HEK293 (cell line): ENCODE data around the gene MGAT5B.

ENCODE experiments used
- CTCF ChIA-PET: fragments of 350-600 bp; formaldehyde crosslinking; extraction: SDS; loops from one replicate; lab custom pipeline; 2021; ENCODE audit warnings: antibody characterized with exemption; lab: Yijun Ruan, JAX
- POLR2A ChIA-PET: fragments of 300-600 bp; formaldehyde crosslinking; extraction: SDS; loops from one replicate; lab custom pipeline; 2020; ENCODE audit warnings: antibody characterized with exemption, inconsistent platforms; lab: Yijun Ruan, JAX
- H3K27ac ChIP-seq: fragments of 200-500 bp; sonication (Bioruptor generic); 2 replicates; pipeline ENCODE4 v1.5.1; 2014; ENCODE audit warnings: low read depth, low read length, control low read depth, inconsistent platforms; ENCODE audit errors: extremely low read depth
- H3K36me3 ChIP-seq, 2 experiments: fragments of 200-500 bp in 1 of 2; sonication (Bioruptor generic) in 1 of 2; 1 replicate in 1 of 2; 2 replicates in 1 of 2; pipeline ENCODE4 v1.5.1; 2014 to 2017; ENCODE audit warnings: inconsistent platforms in 2 of 2, low read length in 2 of 2; ENCODE audit not compliant: control insufficient read depth in 2 of 2, insufficient read depth in 1 of 2
- H3K4me1 ChIP-seq: fragments of 200-500 bp; sonication (Bioruptor generic); 2 replicates; pipeline ENCODE4 v1.5.1; 2014; ENCODE audit warnings: mild to moderate bottlenecking, low read length, inconsistent platforms; ENCODE audit not compliant: control insufficient read depth, insufficient read depth
- H3K4me3 ChIP-seq: 2 replicates; pipeline ENCODE4 v1.5.1; 2011; ENCODE audit warnings: low read depth, mild to moderate bottlenecking, control low read depth, low read length, moderate library complexity
- H3K9me3 ChIP-seq: fragments of 200-500 bp; sonication (Bioruptor generic); 2 replicates; pipeline ENCODE4 v1.5.1; 2014; ENCODE audit warnings: low read depth, low read length, inconsistent platforms; ENCODE audit not compliant: control insufficient read depth, insufficient read depth
- GLI2 ChIP-seq: fragments of 450-650 bp; formaldehyde crosslinking; IDR thresholded peaks from 2 replicates; pipeline ENCODE4; 2017; ENCODE audit warnings: missing biosample characterization, missing genetic modification characterization, low read depth, borderline replicate concordance
- KLF8 ChIP-seq: fragments of 450-650 bp; formaldehyde crosslinking; IDR thresholded peaks from 2 replicates; pipeline ENCODE4 v1.5.1; 2016; ENCODE audit warnings: missing biosample characterization, missing genetic modification characterization
- PRDM1 ChIP-seq: fragments of 450-650 bp; formaldehyde crosslinking; IDR thresholded peaks from 2 replicates; pipeline ENCODE4; 2016; ENCODE audit warnings: missing biosample characterization, missing genetic modification characterization
- RBAK ChIP-seq: fragments of 450-650 bp; formaldehyde crosslinking; IDR thresholded peaks from 2 replicates; pipeline ENCODE4 v1.5.1; 2016; ENCODE audit warnings: missing biosample characterization, missing genetic modification characterization
- SETDB1 ChIP-seq: IDR thresholded peaks from one replicate; pipeline ENCODE4 v1.6.1; 2017; ENCODE audit warnings: mild to moderate bottlenecking, low read length, moderate library complexity, mixed read lengths; ENCODE audit not compliant: insufficient read length
- SP2 ChIP-seq: fragments of 450-650 bp; formaldehyde crosslinking; IDR thresholded peaks from 2 replicates; pipeline ENCODE4 v1.5.1; 2016; ENCODE audit warnings: missing biosample characterization, missing genetic modification characterization
- TSHZ1 ChIP-seq: fragments of 450-650 bp; formaldehyde crosslinking; IDR thresholded peaks from 2 replicates; pipeline ENCODE4 v1.5.1; 2016; ENCODE audit warnings: missing biosample characterization, missing genetic modification characterization, borderline replicate concordance
- ZFP69B ChIP-seq: fragments of 450-650 bp; formaldehyde crosslinking; IDR thresholded peaks from 2 replicates; pipeline ENCODE4 v1.5.1; 2016; ENCODE audit warnings: missing biosample characterization, missing genetic modification characterization
- ZNF10 ChIP-seq: fragments of 450-650 bp; formaldehyde crosslinking; IDR thresholded peaks from 2 replicates; pipeline ENCODE4 v1.5.1; 2017; ENCODE audit warnings: missing biosample characterization, missing genetic modification characterization
- ZNF157 ChIP-seq: fragments of 450-650 bp; formaldehyde crosslinking; IDR thresholded peaks from 2 replicates; pipeline ENCODE4 v1.5.1; 2016; ENCODE audit warnings: missing biosample characterization, missing genetic modification characterization
- ZNF223 ChIP-seq: fragments of 450-650 bp; formaldehyde crosslinking; IDR thresholded peaks from 2 replicates; pipeline ENCODE4 v1.5.1; 2016; ENCODE audit warnings: missing biosample characterization, missing genetic modification characterization
- ZNF366 ChIP-seq: fragments of 450-650 bp; formaldehyde crosslinking; conservative IDR thresholded peaks from 2 replicates; pipeline ENCODE4 v1.5.1; 2016; ENCODE audit warnings: missing biosample characterization, missing genetic modification characterization
- ZNF37A ChIP-seq: fragments of 450-650 bp; IDR thresholded peaks from 2 replicates; pipeline ENCODE4 v1.5.1; 2018; ENCODE audit warnings: missing biosample characterization, missing genetic modification characterization
- ZNF391 ChIP-seq: fragments of 450-650 bp; formaldehyde crosslinking; IDR thresholded peaks from 2 replicates; pipeline ENCODE4 v1.5.1; 2016; ENCODE audit warnings: low read depth, missing biosample characterization, missing genetic modification characterization, borderline replicate concordance
- ZNF394 ChIP-seq: fragments of 450-650 bp; formaldehyde crosslinking; IDR thresholded peaks from 2 replicates; pipeline ENCODE4 v1.5.1; 2016; ENCODE audit warnings: missing biosample characterization, missing genetic modification characterization, mild to moderate bottlenecking, moderate library complexity, borderline replicate concordance
- ZNF416 ChIP-seq: fragments of 450-650 bp; formaldehyde crosslinking; IDR thresholded peaks from 2 replicates; pipeline ENCODE4 v1.5.1; 2016; ENCODE audit warnings: missing biosample characterization, missing genetic modification characterization
- ZNF426 ChIP-seq: fragments of 450-650 bp; formaldehyde crosslinking; IDR thresholded peaks from 2 replicates; pipeline ENCODE4 v1.5.1; 2017; ENCODE audit warnings: missing biosample characterization, missing genetic modification characterization, mild to moderate bottlenecking, inconsistent platforms, moderate library complexity
- ZNF510 ChIP-seq: fragments of 450-650 bp; formaldehyde crosslinking; IDR thresholded peaks from 2 replicates; pipeline ENCODE4 v1.5.1; 2018; ENCODE audit warnings: mild to moderate bottlenecking, missing genetic modification characterization, missing biosample characterization; ENCODE audit not compliant: insufficient replicate concordance
- ZNF514 ChIP-seq: fragments of 450-650 bp; formaldehyde crosslinking; IDR thresholded peaks from 2 replicates; pipeline ENCODE4 v1.5.1; 2016; ENCODE audit warnings: missing biosample characterization, missing genetic modification characterization
- ZNF561 ChIP-seq: fragments of 450-650 bp; IDR thresholded peaks from 2 replicates; pipeline ENCODE4 v1.5.1; 2018; ENCODE audit warnings: missing biosample characterization, missing genetic modification characterization, borderline replicate concordance
- ZNF571 ChIP-seq: fragments of 450-650 bp; formaldehyde crosslinking; IDR thresholded peaks from 2 replicates; pipeline ENCODE4 v1.5.0; 2017; ENCODE audit warnings: missing biosample characterization, missing genetic modification characterization
- ZNF585B ChIP-seq: fragments of 450-650 bp; formaldehyde crosslinking; IDR thresholded peaks from 2 replicates; pipeline ENCODE4 v1.5.1; 2016; ENCODE audit warnings: missing biosample characterization, missing genetic modification characterization
- ZNF639 ChIP-seq: fragments of 450-650 bp; formaldehyde crosslinking; IDR thresholded peaks from 2 replicates; pipeline ENCODE4 v1.5.1; 2016; ENCODE audit warnings: missing biosample characterization, missing genetic modification characterization
- ZNF670 ChIP-seq: fragments of 450-650 bp; formaldehyde crosslinking; IDR thresholded peaks from 2 replicates; pipeline ENCODE4 v1.5.1; 2016; ENCODE audit warnings: missing biosample characterization, missing genetic modification characterization, low read depth
- ZNF776 ChIP-seq: fragments of 450-650 bp; formaldehyde crosslinking; IDR thresholded peaks from 2 replicates; pipeline ENCODE4 v1.5.0; 2017; ENCODE audit warnings: missing biosample characterization, missing genetic modification characterization, borderline replicate concordance
- TF ChIP-seq, protein P1 (sequence below): fragments of 450-650 bp; formaldehyde crosslinking; IDR thresholded peaks from 2 replicates; pipeline ENCODE4 v1.5.1; 2016; ENCODE audit warnings: missing biosample characterization, missing genetic modification characterization
- TF ChIP-seq, protein P2 (sequence below): fragments of 450-650 bp; formaldehyde crosslinking; IDR thresholded peaks from 2 replicates; pipeline ENCODE4 v1.5.1; 2016; ENCODE audit warnings: missing biosample characterization, missing genetic modification characterization
- TF ChIP-seq, protein P3 (sequence below): fragments of 450-650 bp; formaldehyde crosslinking; IDR thresholded peaks from 2 replicates; pipeline ENCODE4 v1.5.1; 2017; ENCODE audit warnings: missing biosample characterization, missing genetic modification characterization

MGAT5B gene

DNA sequence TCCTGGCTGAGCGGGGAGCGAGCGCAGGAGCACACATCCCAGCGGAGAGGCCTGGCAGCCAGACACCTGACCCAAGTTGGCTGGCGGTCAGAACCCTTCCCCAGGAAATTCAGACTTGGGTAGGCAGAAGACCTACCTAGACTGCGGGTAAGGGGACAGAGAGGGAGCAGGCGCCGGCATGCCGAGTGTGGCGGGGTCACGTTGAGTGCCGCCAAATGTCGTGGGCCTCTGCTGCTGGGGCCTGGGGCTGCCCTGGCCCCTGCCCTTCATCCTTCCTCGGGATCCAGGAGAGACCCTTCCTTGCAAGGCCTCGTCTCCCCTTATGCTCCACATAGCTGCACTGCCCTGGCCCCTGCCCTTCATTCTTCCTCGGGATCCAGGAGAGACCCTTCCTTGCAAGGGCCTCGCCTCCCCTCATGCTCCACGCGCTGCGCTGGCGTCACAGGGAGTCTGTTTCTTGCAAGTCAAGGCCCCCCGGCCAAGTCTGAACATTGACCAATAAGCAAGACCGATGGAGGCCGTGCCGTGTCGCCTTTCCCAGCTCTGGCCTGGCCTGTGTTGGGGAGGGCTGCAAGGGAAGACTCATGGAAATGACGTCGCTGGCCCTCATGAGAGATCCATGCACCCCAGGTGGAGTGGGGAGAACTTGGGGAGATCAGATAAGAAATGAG is 47.8 kb downstream of the MGAT5B start:
- H3K9me3 ChIP-seq: no peaks in the 10 kb centered on the region
- CTCF ChIA-PET: no interaction called here
- H3K27ac ChIP-seq: no peak overlapping the region
- H3K4me1 ChIP-seq: peaks cover 10% of the 10 kb centered on the region
- TF ChIP-seq ZNF514 (tag by site-specific recombination) (no peak), ZNF670 (no peak), TSHZ1 (tag by site-specific recombination) (no peak), ZNF776 (tag by site-specific recombination) (no peak), RBAK (tag by site-specific recombination) (no peak), ZNF391 (tag by site-specific recombination) (no peak), ZNF223 (no peak), SETDB1 (no peak), ZNF157 (tag by site-specific recombination) (no peak), ZNF366 (no peak), ZNF37A (tag by site-specific recombination) (no peak), KLF8 (tag by site-specific recombination) (no peak), ZNF394 (tag by site-specific recombination) (no peak), SP2 (no peak), ZNF416 (no peak)
- TF ChIP-seq, protein P1, sequence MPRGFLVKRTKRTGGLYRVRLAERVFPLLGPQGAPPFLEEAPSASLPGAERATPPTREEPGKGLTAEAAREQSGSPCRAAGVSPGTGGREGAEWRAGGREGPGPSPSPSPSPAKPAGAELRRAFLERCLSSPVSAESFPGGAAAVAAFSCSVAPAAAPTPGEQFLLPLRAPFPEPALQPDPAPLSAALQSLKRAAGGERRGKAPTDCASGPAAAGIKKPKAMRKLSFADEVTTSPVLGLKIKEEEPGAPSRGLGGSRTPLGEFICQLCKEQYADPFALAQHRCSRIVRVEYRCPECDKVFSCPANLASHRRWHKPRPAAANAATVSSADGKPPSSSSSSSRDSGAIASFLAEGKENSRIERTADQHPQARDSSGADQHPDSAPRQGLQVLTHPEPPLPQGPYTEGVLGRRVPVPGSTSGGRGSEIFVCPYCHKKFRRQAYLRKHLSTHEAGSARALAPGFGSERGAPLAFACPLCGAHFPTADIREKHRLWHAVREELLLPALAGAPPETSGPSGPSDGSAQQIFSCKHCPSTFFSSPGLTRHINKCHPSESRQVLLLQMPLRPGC (tag by site-specific recombination): no peak
- TF ChIP-seq, protein P2, sequence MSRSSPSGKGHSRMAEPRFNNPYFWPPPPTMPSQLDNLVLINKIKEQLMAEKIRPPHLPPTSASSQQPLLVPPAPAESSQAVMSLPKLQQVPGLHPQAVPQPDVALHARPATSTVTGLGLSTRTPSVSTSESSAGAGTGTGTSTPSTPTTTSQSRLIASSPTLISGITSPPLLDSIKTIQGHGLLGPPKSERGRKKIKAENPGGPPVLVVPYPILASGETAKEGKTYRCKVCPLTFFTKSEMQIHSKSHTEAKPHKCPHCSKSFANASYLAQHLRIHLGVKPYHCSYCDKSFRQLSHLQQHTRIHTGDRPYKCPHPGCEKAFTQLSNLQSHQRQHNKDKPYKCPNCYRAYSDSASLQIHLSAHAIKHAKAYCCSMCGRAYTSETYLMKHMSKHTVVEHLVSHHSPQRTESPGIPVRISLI (tag by site-specific recombination): no peak
- TF ChIP-seq, protein P3, sequence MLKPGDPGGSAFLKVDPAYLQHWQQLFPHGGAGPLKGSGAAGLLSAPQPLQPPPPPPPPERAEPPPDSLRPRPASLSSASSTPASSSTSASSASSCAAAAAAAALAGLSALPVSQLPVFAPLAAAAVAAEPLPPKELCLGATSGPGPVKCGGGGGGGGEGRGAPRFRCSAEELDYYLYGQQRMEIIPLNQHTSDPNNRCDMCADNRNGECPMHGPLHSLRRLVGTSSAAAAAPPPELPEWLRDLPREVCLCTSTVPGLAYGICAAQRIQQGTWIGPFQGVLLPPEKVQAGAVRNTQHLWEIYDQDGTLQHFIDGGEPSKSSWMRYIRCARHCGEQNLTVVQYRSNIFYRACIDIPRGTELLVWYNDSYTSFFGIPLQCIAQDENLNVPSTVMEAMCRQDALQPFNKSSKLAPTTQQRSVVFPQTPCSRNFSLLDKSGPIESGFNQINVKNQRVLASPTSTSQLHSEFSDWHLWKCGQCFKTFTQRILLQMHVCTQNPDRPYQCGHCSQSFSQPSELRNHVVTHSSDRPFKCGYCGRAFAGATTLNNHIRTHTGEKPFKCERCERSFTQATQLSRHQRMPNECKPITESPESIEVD (tag by site-specific recombination): no peak
- TF ChIP-seq, all 188 proteins: peak for 0
- no peaks in the 10 kb centered on the region for H3K36me3 ChIP-seq
- POLR2A ChIA-PET: no interaction called here
- H3K4me3 ChIP-seq: no peak overlapping the region

GRCh38 chr17:76917829-76918228 is 49.6 kb downstream of the MGAT5B start:
- H3K9me3 ChIP-seq: no peaks in the 10 kb centered on the region
- no peak overlapping the region for H3K4me3 ChIP-seq
- peaks cover 10% of the 10 kb centered on the region for H3K4me1 ChIP-seq
- CTCF ChIA-PET: interaction anchor here (0.5 to 1.2 kb wide), 5 partner anchors 12 to 1269 kb away, joined by 3 to 4 read pairs (median 3); partner anchors contain the start of genes MGAT5B and TK1
- H3K27ac ChIP-seq: no peak overlapping the region
- H3K36me3 ChIP-seq: no peaks in the 10 kb centered on the region
- POLR2A ChIA-PET: no interaction called here
- TF ChIP-seq ZNF639: no peak
- TF ChIP-seq ZNF510 (tag by site-specific recombination): no peak
- no peak for TF ChIP-seq ZNF561 (tag by site-specific recombination)
- TF ChIP-seq GLI2 (tag by site-specific recombination): no peak
- no peak for TF ChIP-seq ZNF426 (tag by site-specific recombination)
- no peak for TF ChIP-seq ZNF571 (tag by site-specific recombination)
- TF ChIP-seq ZNF585B (tag by site-specific recombination): no peak
- no peak for TF ChIP-seq PRDM1 (tag by site-specific recombination)
- TF ChIP-seq ZFP69B: no peak
- no peak for TF ChIP-seq ZNF10 (tag by site-specific recombination)
